GM21526 (cell line): Measurements from ENCODE around the gene ATG9B.
A peak's percentile ranks its signal among the peaks of the same experiment; 100 is the strongest.

ENCODE experiments used
- ATAC-seq: cut with Tn5 transposase; IDR thresholded peaks from one replicate; pipeline ENCODE4 v1.9.1; 2021; ENCODE audit warnings: moderate library complexity; ENCODE audit not compliant: unreplicated experiment, low FRiP score

Gene ATG9B

GRCh38 chr7:151024435-151025056 is at the start of gene ATG9B:
TSS of gene ATG9B (minus strand) at chr7:151024494. CDS start at chr7:151024423, 71 bp downstream.
- ATAC-seq: no peak

GRCh38 chr7:151073990-151074389 is 49.7 kb upstream of the ATG9B start:
- no peak for ATAC-seq

- no peak for ATAC-seq
Observed at GRCh38 chr7:151071032-151071866, 47.0 kb upstream of the ATG9B start.

GRCh38 chr7:151070574-151070960 is 46.3 kb upstream of the ATG9B start:
- no peak for ATAC-seq

- ATAC-seq: no peak
Observed at GRCh38 chr7:151069841-151070573, 45.7 kb upstream of the ATG9B start.

- ATAC-seq: no peak
Observed at GRCh38 chr7:151068069-151068773, 43.9 kb upstream of the ATG9B start.

GRCh38 chr7:151066273-151066974 is 42.1 kb upstream of the ATG9B start:
- no peak for ATAC-seq

GRCh38 chr7:151065516-151065915 is 41.2 kb upstream of the ATG9B start:
- ATAC-seq: no peak

- no peak for ATAC-seq
Observed at GRCh38 chr7:151064993-151065392, 40.7 kb upstream of the ATG9B start.

- no peak for ATAC-seq
Observed at GRCh38 chr7:151064454-151064853, 40.2 kb upstream of the ATG9B start.

- no peak for ATAC-seq
Observed at GRCh38 chr7:151063212-151063561, 38.9 kb upstream of the ATG9B start.

- ATAC-seq: no peak
Observed at GRCh38 chr7:151062399-151063211, 38.3 kb upstream of the ATG9B start.

- ATAC-seq: no peak
Observed at GRCh38 chr7:151062111-151062398, 37.8 kb upstream of the ATG9B start.

- no peak for ATAC-seq
Observed at GRCh38 chr7:151061213-151062110, 37.2 kb upstream of the ATG9B start.

GRCh38 chr7:151060416-151061212 is 36.3 kb upstream of the ATG9B start:
- no peak for ATAC-seq

GRCh38 chr7:151060113-151060415 is 35.8 kb upstream of the ATG9B start:
- ATAC-seq: no peak

- peak; percentile 29 for ATAC-seq
Observed at GRCh38 chr7:151059367-151060112, 35.2 kb upstream of the ATG9B start, which contains the start of gene SLC4A2. TSS of gene SLC4A2 (plus strand) at chr7:151059589. CDS start at chr7:151061988, 2,399 bp downstream.
